NOMO-1 treated with dmso at 0.1 percent for 144 hours (cell line): ENCODE data around the gene SMURF1.

ENCODE experiments used
- DNase-seq: peaks from one replicate; lab custom pipeline; 2025; ENCODE audit not compliant: unreplicated experiment; lab: John Stamatoyannopoulos, UW

SMURF1 gene

GRCh38 chr7:99030457-99030856 lies 113.5 kb downstream of the SMURF1 start:
- no peak for DNase-seq

GRCh38 chr7:99029466-99030435 lies 114.2 kb downstream of the SMURF1 start:
- DNase-seq: no peak

- DNase-seq: no peak
Measured at GRCh38 chr7:99028261-99028973, 115.5 kb downstream of the SMURF1 start.

GRCh38 chr7:99027841-99028240 lies 116.1 kb downstream of the SMURF1 start:
- no peak for DNase-seq

GRCh38 chr7:99027241-99027640 lies 116.7 kb downstream of the SMURF1 start:
- DNase-seq: no peak

- DNase-seq: no peak
Measured at GRCh38 chr7:99024066-99024465, 119.8 kb downstream of the SMURF1 start.

GRCh38 chr7:99021941-99022560 lies 121.9 kb downstream of the SMURF1 start:
- DNase-seq: no peak

GRCh38 chr7:99020413-99020715 lies 123.5 kb downstream of the SMURF1 start:
- no peak for DNase-seq

- no peak for DNase-seq
Measured at GRCh38 chr7:99019523-99020412, 124.1 kb downstream of the SMURF1 start.

- DNase-seq: no peak
Measured at GRCh38 chr7:99016196-99016595, 127.7 kb downstream of the SMURF1 start.

GRCh38 chr7:99014113-99014985 lies 129.6 kb downstream of the SMURF1 start:
- no peak for DNase-seq

- DNase-seq: no peak
Measured at GRCh38 chr7:99013266-99014112, 130.4 kb downstream of the SMURF1 start.

- no peak for DNase-seq
Measured at GRCh38 chr7:99012722-99013121, 131.2 kb downstream of the SMURF1 start.

- DNase-seq: no peak
Measured at GRCh38 chr7:99011706-99012404, 132.1 kb downstream of the SMURF1 start.

- no peak for DNase-seq
Measured at GRCh38 chr7:99011341-99011705, 132.6 kb downstream of the SMURF1 start.

GRCh38 chr7:99010281-99010680 lies 133.6 kb downstream of the SMURF1 start:
- DNase-seq: no peak

- DNase-seq: no peak
Measured at GRCh38 chr7:99008921-99009530, 134.9 kb downstream of the SMURF1 start.

- DNase-seq: no peak
Measured at GRCh38 chr7:99008181-99008631, 135.7 kb downstream of the SMURF1 start.
